Measurements from ENCODE around the gene SPAG16.
"Not testable (repeated sequence)": the region's sequence is repeated elsewhere in the genome, so short reads cannot be mapped to it uniquely, and the experiment has no call there.

The SPAG16 gene

DNA sequence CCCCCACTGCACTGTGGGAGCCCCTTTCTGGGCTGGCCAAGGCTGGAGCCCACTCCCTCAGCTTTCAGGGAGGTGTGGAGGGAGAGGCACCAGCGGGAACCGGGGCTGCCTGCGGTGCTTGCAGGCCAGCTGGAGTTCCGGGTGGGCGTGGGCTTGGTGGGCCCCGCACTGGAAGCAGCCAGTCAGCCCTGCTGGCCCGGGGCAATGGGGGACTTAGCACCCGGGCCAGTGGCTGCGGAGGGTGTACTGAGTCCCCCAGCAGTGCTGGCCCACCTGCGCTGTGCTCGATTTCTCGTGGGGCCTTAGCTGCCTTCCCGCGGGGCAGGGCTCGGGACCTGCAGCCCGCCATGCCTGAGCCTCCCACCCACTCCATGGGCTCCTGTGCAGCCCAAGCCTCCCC is 434.1 kb downstream of the SPAG16 start:
- not testable (repeated sequence) for DNase-seq

DNA sequence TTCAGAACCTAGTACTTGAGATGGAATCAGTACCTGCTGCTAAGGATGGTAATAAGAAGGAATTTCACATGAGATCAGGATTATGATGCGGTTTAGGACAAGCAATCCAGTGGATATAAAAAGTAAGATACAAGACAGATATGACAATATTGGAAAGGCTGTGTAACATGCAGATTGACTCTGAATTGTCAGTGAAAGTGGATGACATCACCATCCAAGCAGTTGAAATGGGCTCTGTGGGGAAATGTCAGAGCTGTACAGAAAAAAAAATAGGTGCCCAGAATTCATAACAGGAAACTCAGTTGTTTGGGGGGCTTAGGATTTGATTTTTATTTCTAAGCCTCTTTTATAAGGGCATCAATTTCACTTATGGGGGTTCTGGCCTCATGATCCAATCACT is 438.3 kb downstream of the SPAG16 start:
- no peak for DNase-seq

GRCh38 chr2:213723041-213723560 is 438.8 kb downstream of the SPAG16 start:
- no peak for DNase-seq

DNA sequence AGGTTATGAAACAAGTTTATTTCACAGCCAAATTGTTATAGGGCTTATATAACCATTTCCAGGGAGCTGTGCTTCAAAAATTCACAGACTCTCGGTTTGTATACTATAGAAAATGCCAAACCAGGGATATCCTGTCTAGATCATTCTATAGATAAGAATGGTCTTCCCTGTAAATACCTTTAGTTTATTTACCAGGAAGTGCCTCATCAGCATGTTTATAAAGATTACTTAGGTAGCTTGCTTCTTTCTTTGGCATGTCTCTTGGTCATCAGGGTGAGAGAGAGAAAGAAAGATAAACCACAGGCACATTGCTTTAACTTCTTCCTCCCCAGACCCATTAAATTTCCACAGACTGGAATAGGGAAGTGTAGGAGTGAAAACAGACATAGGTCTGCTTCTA is 439.4 kb downstream of the SPAG16 start:
- DNase-seq = no peak

DNA sequence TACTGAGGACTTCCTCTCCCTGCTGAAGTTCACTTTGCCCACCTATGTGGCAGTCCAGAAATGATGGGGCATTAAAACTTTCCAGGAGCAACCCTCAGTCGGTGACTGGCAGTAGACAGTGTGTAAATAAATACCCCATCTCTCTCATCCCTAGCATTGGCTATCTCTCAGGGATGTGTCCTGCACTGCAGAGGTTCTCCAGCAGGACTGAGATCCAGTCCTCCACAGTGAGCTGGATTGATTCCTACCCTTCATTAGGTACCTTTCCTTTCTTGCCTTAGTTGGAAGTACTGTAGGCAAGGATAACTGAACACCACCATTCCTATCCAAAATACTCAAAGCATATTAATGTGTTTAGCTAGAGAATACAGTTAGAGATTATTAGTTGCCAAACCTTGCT is 441.8 kb downstream of the SPAG16 start:
- no peak for DNase-seq

- DNase-seq = no peak
These were observed 449.6 kb downstream of the SPAG16 start for GRCh38 chr2:213733893-213734292.

GRCh38 chr2:213740453-213740852 is 456.2 kb downstream of the SPAG16 start:
- no peak for DNase-seq

- DNase-seq = no peak
These were observed 467.2 kb downstream of the SPAG16 start for GRCh38 chr2:213751446-213751845.

DNA sequence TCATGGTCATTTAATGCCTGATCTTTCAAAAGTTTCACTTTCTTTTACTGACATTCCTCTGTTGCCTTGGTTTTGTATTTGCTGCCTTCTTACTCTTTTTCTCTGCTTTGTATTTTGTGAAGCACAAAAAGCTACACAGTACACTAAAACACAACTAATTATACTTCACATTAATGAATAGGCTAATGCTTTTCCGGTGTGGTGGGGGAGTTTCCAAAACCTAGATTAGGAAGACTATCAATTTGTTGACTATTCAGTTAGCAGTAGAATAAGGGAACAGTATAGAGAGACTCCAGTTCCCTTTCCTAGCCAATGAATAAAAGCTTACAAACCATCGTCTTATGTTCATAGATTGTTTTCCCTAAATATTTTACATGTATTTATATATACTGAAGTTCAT is 468.3 kb downstream of the SPAG16 start:
- DNase-seq = no peak

- no peak for DNase-seq
These were observed 473.3 kb downstream of the SPAG16 start for GRCh38 chr2:213757525-213757924.

DNA sequence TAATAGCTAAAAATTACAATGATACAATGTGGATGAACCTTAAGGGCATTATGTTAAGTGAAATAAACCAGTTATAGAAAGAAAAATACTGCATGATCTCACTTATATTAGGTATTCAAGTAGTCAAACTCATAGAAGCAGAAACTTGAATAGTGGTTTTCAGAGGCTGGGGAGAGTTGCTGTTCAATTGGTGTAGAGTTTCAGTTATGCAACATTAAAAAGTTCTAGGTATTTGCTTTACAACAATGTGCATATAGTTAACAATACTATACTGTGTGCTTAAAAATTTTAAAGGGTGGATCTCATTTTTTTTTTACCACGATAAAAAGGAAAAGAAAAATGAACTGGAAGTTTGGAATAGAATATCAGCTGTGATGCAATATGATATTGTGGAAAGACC is 479.1 kb downstream of the SPAG16 start:
- DNase-seq = no peak

GRCh38 chr2:213763963-213764362 is 479.7 kb downstream of the SPAG16 start:
- no peak for DNase-seq

- no peak for DNase-seq
These were observed 480.6 kb downstream of the SPAG16 start for GRCh38 chr2:213764849-213765248.

DNA sequence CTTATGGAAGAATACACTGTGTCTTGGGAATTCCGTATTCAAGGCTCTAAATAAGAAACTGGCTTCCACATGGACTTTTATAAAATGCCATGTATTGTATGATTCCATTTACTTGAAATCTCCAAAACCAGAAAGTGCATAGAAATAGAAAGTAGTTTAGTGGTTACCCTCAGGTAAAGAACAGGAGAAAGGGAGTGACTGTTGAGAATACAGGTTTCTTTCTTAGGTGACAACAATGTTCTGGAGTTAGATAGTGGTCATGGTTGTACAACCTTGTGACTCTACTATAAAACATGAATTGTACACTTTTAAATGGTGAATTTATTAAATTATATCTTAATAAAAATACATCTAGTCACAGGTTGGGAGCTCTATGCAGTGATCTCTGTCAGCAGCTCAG is 481.8 kb downstream of the SPAG16 start:
- DNase-seq = no peak

DNA sequence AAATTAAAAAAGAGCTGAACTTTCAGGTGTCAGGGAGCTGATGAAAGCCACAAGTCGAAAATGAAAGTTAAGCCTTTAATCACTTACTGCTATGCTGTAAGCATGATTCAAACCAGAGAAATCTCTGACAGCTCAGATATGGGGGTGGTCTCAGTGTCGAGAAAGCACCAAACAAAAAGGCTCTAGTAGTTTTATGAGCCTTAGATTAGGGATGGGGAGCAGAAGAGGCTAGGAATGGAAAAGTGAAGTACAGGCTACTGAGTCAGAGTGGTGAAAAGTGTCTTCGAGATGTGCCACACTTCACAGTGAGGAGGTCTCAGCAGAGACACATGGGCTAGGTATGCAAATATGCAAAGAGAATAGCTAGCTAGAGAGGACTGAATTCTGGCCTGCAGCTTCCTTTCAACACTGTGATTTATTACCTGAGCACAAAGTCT is 482.2 kb downstream of the SPAG16 start:
- peak; percentile 15 for DNase-seq

DNA sequence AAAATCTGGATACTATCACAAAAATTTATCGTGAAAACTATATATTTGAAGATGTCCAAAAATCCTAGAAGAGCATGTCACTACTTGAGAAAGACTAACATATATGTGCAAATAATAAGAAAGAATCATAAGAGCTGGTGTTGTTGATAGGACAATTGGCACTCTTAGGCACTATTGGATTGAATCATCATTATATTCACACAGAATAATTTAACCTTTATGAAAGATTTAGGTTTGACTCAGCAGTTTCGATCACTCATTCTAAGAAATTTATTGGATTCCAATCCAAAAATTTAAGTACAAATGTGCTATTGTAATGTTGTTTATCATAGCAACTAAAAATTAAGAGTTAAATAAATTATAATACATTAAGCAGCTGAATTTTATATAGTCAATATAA is 503.6 kb downstream of the SPAG16 start:
- no peak for DNase-seq

- no peak for DNase-seq
These were observed 505.7 kb downstream of the SPAG16 start for GRCh38 chr2:213789940-213790339.

GRCh38 chr2:213792045-213792444 is 507.8 kb downstream of the SPAG16 start:
- DNase-seq = no peak

GRCh38 chr2:213806125-213806726 is 522.0 kb downstream of the SPAG16 start:
- DNase-seq = peak; percentile 22

DNA sequence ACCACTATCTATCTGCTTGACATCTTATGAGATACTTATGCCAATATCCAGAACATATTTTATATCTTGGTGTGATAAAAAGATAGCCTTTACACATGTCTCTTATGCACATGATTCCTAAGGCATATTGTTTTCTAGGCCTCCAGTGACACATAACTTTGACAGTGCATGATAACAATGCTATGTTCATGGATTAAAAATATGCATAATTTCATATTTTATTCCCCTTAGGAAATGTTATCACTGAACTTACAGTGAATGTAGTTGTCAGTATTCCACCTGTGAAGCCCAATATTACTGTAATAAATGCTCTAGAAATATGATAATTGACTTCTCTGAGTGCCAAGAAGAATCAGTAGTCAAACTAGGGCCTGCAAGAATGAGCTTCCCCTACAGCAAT is 532.3 kb downstream of the SPAG16 start:
- no peak for DNase-seq

DNA sequence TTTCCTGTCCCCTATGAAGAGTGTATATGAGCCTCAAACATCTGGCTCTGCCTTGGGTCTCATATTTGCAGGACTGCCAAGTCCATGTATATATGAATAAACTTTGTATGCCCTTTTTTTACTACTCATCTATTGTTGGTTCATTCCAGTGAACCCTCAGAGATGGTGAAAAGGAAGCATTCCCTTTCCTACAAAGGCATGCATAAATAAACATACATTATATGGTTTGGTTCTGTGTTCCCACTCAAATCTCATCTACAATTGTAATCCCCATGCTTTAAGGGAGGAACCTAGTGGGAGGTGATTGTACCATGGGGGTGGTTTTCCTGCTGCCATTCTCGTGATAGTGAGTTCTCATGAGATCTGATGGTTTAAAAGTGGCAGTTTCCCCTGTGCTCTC is 534.2 kb downstream of the SPAG16 start:
- DNase-seq = peak; percentile 5

DNA sequence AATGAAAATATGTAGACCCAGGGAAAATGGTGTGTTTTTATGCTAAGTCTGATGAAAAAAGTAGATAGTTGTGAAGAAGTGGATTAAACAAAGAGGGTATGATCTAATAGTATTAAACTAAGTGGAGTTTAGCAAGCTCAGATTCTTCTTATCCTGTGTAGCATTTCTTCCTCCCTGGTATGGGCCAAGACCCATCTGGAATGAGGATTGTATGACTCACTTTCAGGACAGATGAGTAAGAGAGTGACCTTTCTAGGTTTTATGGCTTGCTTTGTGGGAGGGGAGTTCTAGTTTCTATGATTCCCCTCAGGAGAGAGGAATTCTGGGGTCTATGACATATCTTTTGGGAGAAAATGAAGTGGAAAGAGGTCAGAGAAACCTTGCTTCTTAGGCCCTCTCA is 550.1 kb downstream of the SPAG16 start:
- DNase-seq = peak; percentile 71

- DNase-seq = peak; percentile 14
These were observed 550.5 kb downstream of the SPAG16 start for GRCh38 chr2:213834746-213835145.

GRCh38 chr2:213846856-213847255 is 562.6 kb downstream of the SPAG16 start:
- no peak for DNase-seq

DNA sequence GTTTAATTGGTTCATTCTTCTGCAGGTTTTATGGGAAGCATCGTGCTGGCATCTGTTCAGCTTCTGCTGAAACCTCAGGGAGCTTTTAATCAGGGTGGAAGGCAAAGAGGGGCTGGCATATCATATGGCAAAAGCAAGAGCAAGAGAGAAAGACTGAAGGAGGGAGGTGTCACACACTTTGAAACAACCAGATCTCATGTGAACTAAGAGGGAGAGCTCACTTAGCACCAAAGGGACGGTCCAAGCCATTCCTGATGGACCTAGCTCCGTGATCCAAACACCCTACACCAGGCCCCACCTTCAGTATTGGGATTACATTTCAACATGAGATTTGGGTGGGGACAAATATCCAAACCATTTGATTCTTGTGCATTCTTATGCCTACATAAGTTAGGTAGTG is 563.1 kb downstream of the SPAG16 start:
- DNase-seq = no peak
